DMS114 treated with DMSO at 0.1 percent for 48 hours (cell line): ENCODE data around the gene PGAP6.
"Not testable (repeated sequence)": the region's sequence is repeated elsewhere in the genome, so short reads cannot be mapped to it uniquely, and the experiment has no call there.

Experiments used
- DNase-seq: peaks from one replicate; lab custom pipeline; 2025; ENCODE audit not compliant: unreplicated experiment; lab: John Stamatoyannopoulos, UW

PGAP6 gene

DNA sequence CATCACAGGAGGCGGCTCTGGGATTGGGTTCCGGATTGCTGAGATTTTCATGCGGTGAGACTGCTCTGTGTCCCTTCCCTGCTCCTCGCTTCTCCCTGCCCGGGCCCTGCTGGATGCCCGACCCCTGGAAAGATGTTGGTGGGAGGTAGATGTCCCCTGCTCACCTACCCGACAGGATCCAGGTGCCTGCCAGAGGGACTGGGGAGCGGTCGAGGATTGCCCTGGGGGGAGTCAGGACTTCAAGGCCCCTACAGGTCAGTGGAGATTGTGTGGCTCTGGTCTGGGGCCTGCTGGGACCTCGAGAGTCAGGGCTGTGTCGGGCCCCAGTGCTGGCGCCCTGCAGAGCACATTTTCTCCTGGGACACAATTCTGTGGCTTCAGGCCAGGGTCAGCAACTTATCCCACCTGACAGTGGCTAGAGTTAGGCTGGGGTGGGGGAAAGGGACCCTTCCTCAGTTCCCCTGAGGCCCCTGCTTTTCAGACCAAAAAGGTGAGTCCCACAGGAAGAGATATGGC, 23.3 kb upstream of the PGAP6 start:
- no peak for DNase-seq

DNA sequence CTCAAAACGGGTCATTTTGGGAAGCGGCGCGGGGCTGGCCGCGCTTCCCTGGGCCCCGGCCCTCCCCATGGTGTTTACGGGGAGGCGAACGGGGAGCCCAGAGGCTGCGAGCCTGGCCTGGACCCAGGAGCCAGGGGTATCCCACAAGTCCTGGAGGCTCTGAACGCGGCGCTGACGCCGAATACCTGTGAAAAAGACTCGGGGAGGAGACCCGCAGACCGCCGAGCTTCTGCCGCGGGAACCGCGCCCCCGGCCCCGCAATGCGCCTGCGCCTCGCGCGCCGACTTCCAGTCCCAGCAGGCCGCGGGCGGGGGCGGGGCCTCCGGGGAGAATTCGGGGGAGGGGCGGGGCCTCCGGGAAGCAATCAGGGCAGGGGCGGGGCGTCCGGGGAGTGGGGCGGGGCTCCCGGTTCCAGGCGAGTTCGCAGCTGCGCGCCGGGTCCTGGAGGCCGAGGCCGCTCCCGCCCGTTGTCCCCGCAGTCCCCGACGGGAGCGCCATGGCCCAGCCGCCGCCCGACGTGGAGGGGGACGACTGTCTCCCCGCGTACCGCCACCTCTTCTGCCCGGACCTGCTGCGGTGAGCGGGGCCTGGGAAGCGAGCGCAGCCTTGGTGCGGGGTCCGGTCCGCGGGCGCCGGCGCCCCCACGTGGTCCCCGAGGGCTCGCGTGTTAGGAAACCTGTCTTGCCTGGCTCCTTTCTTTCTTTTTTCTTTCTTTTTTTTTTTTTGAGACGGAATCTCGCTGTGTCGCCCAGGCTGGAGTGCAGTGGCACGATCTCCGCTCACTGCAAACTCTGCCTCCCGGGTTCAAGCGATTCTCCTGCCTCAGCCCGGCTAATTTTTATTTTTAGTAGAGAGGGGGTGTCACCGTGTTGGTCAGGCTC, 19.9 kb upstream of the PGAP6 start, which contains the start of gene DECR2:
Gene DECR2, plus strand, starts transcription at position 418 of the 881 bp plus-strand sequence. Its CDS starts 79 bp downstream, at position 497.
- DNase-seq, result peak; percentile 64

GRCh38 chr16:400061-400591, 18.3 kb upstream of the PGAP6 start:
- DNase-seq, result no peak

DNA sequence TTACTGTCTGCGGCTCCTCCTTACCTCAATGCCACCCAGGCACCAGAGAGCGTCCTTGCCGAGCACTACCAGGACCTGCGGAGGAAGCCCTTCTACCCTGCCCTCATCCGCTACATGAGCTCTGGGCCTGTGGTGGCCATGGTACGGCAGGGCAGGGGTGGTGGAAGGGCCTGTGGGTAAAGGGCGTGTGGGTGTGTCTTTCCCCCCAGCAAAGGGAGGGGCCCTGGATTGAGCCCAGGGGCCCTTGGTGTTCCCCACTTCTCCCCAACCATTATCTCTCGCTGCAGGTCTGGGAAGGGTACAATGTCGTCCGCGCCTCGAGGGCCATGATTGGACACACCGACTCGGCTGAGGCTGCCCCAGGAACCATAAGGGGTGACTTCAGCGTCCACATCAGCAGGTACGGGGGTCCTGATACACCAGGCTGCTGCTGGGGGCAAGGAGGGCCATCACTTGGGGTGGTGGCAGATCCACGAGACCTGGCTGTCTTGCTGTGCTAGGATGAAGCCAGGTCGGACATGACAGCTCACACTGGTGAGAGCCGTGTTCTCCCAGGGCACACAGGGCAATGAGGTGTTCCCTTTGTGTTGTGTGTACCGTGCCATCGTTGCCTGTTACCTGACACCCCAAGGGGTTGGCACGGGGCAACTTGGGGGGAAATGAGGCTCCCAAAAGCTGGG, 17.7 kb upstream of the PGAP6 start:
- no peak for DNase-seq

DNA sequence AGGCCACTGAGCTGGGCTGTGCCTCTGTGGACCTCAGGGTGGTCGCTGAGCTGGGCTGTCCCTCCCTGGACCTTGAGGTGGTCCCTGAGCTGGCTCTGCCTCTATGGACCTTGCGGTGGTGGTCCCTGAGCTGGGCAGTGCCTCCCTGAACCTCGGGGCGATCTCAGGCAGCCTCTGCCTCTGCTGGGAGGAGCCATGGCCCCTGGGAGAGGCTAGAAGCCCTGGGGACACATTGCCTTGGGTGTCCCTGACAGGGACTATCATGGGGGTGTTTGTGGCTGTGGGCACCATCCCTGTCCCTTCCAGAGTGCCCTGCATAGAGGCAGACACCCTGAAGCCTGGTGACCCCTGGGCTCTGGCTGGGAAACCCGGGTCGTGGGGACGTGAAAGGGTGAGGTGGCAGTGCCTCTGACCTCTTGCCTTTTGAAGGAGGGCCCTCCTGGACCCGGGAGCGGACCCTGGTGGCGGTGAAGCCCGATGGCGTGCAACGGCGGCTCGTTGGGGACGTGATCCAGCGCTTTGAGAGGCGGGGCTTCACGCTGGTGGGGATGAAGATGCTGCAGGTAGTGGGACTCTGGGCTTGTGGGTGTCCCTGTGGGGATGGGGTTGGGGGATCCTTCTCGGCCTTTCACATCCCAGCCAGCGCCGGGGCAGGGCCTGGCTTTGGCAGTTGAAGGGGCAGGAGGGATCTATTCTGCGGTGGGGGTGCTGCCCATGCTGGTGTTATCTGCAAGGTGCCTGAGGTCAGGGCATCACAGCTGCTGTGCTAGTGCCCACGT, 17.0 kb upstream of the PGAP6 start:
- DNase-seq, result no peak

GRCh38 chr16:397736-398332, 16.1 kb upstream of the PGAP6 start:
- peak; percentile 42 for DNase-seq

DNA sequence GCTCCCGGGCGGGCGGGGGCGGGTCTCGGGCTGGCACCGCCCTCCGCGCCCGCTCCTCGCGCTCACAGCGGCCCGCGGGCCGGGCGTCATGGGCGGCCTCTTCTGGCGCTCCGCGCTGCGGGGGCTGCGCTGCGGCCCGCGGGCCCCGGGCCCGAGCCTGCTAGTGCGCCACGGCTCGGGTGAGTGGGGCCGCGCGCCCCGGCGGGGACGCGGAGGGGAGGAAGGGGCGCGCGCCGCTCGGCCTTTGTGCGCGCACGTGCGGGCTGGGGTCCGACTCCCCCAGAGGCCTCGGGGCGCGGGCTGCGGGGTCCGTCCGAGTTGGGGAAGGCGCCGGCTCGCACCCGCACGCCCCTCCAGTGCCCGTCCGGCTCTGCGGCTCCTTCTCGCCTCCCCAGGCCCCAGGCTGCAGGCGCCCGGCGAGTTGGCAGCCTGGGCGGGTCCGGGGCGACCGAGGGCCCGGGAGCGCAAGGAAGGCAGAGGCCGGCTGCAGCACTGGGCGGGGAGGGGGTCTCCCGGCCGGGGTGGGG, 15.4 kb upstream of the PGAP6 start, which contains the start of gene NME4:
Gene NME4, plus strand, starts transcription at position 65 of the 527 bp plus-strand sequence. Its CDS starts 24 bp downstream, at position 89.
- no peak for DNase-seq

- peak; percentile 54 for DNase-seq
Observed at GRCh38 chr16:396605-397004, 14.8 kb upstream of the PGAP6 start.

GRCh38 chr16:396199-396598, 14.4 kb upstream of the PGAP6 start:
- no peak for DNase-seq

GRCh38 chr16:392450-393030, 10.8 kb upstream of the PGAP6 start:
- DNase-seq, result no peak

GRCh38 chr16:391885-392335, 10.1 kb upstream of the PGAP6 start:
- no peak for DNase-seq

DNA sequence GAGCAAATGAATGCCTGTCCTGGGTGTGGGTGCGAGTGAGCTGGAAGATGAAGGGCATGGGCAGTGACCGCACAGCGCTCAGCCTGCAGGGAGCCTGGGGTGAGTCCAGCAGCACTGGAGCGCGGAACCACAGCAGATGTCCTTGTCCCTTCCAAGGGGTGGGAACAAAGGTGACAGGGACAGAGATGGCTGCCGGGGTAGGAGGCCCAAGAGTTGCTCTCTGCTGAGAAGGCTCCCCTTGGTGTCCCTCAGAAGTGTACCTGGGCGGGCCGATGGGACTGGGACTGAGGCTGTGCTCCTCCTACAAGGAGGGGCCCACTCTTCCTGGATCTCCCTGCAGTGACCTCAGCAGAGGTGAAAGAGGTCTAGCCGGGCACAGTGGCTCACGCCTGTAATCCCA, 7.6 kb upstream of the PGAP6 start:
- DNase-seq, result no peak

GRCh38 chr16:387761-388666, 6.2 kb upstream of the PGAP6 start:
- not testable (repeated sequence) for DNase-seq

- DNase-seq, result no peak
Observed at GRCh38 chr16:386641-387156, 4.9 kb upstream of the PGAP6 start.

DNA sequence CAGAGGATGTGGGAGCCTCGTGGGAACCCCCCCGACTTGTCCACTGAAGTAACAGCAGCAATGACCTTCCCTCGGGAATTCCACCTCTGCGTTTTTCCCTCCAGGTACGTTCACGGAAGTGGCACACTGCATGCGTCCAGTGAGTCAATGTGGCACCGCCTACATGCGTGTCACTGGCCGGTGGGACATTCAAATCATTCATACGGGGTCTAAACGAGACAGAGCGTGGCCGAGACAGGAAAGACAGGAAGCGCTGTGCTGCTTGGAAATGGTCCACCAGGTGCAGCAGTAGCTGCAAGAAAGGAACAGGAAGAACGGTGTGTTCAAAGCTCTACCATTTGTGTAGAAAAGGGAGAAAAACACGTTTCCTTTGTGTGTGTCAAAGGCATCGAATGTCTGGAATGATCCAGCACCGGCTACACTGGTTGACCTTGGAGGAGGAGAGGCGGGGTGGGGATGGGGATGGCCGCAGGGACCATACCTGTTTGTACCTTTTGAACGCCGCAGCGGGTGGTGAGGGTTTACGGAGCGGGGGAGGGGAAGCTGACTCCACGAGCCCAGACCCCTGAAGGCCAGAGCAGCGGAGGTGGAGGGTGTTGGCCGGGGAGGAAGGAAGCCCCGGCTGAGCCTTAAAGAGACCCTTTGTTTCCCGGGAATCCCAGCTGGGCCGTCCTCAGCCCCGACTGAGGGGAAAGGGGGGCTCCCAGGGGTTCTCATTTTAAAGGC, 1.7 kb upstream of the PGAP6 start:
- no peak for DNase-seq

- no peak for DNase-seq
Observed at GRCh38 chr16:381012-381788, 578 bp downstream of the PGAP6 start.

DNA sequence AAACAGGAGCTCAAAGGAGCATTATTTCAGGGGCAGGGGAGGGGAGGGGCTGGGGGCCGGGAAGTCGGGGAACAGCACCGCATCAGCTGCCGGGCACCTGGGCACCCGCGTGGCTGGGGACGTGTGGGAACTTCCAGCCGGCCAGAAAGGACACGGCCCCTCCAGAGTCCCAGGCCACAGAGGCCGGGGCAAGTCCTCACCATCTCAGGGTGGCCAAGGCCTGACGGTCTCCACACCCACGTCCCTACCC, 1.1 kb downstream of the PGAP6 start:
- DNase-seq, result no peak
